HG03060 (cell line): Measurements from ENCODE around the gene PHACTR4.
"Not testable (repeated sequence)": the region's sequence is repeated elsewhere in the genome, so short reads cannot be mapped to it uniquely, and the experiment has no call there.

ENCODE experiments used
- ATAC-seq: cut with Tn5 transposase; IDR thresholded peaks from one replicate; pipeline ENCODE4 v1.9.1; 2021; ENCODE audit warnings: low read depth, moderate number of reproducible peaks; ENCODE audit not compliant: unreplicated experiment

PHACTR4 gene

DNA sequence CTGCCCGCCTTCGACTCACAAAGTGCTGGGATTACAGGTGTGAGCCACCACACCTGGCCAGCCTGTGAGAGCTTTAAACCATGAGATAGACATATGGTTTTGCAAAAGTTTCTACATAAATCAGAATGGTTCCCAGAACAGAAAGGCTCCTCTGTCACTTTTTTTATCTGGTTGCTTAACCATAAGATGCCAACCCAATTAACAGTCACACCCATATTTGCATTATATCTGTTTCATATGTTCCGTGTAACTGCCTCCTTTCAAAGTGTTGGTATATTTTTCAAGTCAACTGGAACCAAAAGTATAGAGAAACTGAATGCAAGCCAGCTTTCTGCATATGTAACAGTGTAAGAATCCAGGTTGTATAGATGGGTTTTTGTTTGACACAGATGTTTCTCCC lies 112.6 kb downstream of the PHACTR4 start:
- no peak for ATAC-seq

DNA sequence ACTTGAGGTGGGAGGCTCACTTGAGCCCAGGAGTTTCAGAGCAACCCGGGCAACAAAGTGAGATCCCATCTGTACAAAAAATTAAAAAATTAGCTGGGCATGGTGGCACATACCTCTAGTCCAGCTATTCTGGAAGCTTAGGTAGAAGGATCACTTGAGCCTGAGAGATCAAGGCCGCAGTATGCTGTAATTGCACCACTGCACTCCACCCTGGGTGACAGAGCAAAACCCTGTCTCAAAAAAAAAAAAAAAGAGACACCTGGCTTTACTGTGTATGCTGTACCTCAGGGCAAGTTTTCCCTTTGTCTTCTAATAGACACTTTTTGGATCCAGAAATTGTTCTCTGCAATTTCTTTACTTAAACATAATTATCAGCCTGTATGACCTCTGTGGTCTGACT lies 113.2 kb downstream of the PHACTR4 start:
- ATAC-seq = no peak

DNA sequence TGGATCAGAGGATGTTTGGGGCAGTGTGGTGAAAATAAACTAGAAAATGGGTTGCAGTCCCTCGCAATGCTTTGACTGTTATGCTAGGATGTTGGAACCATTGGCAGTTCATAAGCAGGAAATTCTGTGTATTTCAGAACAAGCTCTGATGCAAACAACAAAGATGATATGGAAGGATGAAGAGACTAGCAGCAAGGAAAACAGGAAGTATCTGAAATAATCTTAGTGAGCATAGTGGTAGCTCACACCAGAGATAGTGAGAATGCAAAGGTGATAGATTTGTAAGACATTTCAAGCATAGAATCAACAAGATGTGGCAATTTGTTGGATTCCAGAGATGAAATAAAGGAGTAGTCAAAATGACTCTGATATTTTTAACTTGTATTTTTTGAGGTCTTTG lies 125.2 kb downstream of the PHACTR4 start:
- ATAC-seq = no peak

DNA sequence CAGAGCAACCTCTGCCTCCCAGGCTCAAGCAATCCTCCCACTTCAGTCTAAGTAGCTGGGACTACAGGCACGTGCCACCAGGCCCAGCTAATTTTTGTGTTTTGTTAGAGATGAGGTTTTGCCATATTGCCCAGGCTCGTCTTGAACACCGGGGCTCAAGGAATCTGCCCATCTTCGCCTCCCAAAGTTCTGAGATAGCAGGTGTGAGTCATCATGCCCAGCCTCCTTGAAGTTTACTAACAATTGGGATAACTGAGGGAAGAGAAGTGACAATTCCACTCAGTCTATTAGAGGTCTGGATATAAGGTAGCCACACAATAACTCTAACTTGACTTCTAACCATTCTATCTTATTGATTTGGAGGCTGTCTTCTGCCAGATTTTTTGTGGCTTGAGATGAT lies 130.0 kb downstream of the PHACTR4 start:
- no peak for ATAC-seq

DNA sequence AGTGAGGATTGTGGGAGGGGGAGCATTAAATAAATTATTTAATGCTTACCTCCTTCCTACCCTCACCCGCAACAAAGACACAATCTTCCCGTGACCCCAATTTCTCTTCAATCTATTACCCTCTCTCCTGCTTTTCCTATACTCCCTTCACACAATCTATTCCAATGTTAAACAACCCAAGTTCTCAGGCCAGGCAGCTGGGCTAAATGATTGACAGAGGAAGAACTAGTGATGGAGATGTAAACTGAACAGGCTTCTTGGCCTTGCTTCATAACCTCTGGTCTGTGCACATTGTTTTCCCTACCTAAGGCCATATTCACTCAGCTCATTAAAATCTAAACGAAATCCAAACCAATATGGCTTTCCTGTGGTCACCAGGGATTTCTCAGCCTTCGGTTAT lies 132.4 kb downstream of the PHACTR4 start:
- ATAC-seq = no peak

DNA sequence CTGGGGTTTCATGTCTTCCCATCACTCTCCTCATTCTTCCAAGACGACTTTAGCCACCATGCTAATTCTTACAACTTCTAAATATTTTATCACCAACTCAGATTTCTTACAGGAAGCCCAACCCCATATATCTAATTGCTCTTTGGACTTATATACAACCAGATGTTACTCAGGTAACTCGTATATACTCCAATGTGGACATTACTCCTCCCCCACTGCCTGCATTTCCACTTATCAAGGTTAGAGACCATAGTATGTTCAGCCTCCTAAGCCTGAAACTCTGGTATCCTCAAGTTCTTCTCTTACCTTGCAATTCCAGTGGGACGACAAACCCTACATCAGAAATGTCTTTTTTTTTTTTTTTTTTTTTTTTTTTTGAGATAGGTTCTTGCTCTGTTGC lies 133.6 kb downstream of the PHACTR4 start:
- no peak for ATAC-seq

DNA sequence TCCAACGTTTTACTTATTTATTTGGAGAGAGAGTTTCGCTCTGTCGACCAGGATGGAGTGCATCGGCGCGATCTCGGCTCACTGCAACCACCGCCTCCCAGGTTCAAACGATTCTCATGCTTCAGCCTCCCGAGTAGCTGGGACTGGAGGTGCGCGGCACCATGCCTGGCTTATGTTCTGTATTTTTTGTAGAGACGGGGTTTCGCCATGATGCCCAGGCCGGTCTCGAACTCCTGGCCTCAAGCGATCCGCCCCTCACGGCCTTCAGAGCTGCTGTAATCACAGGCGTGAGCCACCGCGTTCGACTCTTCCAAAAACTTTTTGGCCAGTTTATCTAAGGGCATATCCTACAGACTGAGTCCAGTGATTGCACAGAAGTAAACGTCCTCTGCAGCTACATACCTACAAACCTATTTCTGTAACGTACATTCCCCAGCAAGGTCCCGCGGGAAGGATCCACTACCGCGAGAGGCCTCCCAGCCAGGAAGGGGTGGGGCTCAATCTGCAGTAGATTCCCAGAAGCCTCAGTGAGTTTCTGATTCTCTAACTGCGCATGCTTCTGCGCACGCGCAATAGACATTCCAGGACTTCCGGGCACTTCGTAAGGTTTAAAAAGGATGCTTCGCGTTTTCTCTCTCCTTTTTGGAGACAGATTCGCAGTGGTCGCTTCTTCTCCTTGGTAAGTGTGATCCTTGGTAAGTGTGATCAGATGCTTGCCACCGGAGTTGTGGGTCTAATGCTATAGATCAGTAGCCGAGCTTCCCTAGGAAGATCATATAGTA lies 136.1 kb downstream of the PHACTR4 start, which contains the start of gene RCC1:
RCC1 (plus strand) TSS at position 638 of the 782 bp plus-strand sequence. CDS start 23,824 bp downstream, outside the sequence.
- ATAC-seq = peak; percentile 47

DNA sequence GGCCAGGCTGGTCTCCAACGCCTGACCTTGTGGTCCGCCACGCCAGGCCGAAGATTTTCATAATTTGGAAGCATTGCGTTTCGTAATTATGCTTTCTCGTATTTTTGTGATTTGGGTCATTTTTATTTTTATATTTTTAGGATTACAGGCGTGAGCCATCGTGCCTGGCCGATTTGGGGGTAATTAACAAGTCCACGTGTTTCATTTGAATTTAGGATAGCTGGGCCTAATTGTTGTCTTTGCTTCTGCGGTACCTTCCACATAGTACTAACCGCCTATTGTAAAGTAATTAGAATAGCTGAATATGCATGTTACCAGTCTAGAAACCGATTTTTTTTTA lies 137.3 kb downstream of the PHACTR4 start:
- no peak for ATAC-seq

DNA sequence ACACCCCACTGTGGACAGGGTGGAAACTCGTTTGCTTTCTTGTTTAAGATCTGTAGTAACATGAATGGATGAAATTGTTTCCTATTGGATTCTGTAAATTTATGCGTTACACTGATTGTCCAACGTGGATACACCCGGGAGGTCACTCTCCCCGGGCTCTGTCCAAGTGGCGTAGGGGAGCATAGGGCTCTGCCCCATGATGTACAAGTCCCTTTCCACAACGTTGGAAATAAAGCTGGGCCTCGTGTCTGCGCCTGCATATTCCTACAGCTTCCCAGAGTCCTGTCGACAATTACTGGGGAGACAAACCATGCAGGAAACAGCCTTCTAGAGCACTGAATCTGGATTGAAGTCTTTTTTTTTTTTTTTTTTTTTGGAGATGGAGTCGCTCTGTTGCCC lies 137.7 kb downstream of the PHACTR4 start:
- ATAC-seq = no peak

DNA sequence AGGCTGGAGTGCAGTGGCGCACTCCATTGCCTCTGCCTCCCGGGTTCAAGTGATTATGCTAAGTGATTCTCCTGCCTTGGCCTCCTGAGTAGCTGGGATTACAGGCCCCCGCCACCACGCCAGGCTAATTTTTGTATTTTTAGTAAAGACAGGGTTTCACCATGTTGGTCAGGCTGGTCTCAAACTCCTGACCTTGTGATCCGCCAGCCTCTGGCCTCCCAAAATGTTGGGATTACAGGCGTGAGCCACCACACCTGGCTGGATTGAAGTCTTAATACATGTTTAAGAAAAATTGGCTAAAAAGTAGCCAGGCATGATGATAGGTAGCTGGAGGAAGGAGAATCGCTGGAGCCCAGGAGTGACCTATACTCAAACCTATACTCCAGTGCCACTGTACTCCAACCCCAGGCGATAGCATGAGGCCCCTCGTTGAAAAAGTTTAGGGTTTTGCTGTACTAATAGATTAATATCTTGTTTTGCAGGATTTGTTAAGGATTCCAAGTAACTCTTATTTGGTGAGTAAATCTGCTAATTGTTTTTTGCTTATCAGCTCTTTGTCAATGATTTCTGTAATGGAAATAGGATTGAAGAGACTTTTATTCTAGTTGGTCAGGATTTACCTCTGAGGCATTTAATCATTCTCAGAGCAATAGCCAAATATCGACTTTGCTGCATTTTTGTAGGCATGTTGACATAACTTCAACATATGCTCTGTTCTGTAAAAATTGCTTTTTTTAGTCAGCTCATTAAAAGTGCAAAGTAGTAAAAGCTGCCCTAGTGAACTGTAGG lies 138.3 kb downstream of the PHACTR4 start:
- no peak for ATAC-seq

DNA sequence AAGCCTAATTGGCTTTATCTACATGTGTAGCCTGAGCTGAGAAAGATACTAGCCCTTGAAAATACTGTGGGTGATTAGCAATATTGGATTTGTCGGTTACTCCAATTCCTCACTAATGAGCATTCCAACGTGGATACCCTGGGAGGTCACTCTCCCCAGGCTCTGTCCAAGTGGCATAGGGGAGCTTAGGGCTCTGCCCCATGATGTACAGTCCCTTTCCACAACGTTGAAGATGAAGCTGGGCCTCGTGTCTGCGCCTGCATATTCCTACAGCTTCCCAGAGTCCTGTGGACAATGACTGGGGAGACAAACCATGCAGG lies 138.9 kb downstream of the PHACTR4 start:
- ATAC-seq = no peak

DNA sequence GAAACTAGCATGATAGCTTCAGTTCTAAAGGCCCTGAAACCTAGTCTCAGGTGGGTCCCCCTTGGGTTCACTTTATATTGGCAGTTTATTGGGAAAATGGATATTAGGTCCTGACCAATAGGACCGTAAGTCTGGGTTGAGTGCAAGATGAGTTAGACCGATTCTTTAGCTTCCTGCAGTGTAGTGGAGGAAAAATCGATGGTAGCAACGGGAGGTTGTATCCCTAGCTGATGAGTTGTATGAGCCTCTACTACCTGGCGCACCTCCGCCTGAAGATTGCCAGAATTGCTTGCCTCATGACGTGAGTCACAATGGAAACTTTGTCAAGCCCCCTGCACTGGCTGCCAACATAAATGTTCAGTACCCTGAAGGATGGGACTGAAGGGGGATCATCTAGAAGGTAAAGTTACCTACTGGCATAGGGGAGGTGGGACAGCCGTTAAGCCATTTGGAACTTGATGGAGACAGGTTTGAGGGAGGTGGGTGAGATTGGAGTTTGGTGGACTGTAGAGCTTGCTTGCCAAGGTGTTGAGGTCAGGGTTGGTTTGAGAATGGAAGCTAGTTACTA lies 140.2 kb downstream of the PHACTR4 start:
- no peak for ATAC-seq

DNA sequence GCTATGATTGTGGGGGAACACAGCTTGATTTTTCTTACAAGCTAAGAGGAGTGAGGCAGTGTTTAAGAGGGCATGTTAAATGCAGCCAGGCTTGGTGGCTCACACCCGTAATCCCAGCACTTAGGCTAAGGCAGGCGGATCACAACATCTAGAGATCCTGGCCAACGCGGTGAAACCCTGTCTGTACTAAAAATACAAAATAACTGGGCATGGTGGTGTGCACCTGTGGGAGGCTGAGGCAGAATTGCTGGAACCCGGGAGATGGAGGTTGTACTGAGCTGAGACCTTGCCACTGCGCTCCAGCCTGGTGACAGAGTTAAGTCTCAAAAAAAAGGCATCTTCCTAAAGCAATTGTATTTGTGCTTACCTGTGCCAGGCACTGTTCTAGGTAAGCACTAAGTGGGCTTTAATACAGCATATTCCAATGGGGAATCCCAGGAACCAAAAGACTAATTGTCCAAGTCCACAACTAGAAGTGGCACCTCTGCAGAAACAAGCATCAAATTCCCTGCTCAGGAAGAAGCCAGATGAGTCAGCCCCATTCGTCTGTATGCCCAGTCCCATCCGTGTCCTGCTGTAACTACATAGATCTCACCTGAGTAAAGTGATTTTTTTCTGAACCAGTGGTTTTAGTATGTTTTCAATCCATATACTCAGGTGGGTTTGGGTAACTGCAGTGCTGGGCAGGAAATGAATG lies 140.9 kb downstream of the PHACTR4 start:
- no peak for ATAC-seq

DNA sequence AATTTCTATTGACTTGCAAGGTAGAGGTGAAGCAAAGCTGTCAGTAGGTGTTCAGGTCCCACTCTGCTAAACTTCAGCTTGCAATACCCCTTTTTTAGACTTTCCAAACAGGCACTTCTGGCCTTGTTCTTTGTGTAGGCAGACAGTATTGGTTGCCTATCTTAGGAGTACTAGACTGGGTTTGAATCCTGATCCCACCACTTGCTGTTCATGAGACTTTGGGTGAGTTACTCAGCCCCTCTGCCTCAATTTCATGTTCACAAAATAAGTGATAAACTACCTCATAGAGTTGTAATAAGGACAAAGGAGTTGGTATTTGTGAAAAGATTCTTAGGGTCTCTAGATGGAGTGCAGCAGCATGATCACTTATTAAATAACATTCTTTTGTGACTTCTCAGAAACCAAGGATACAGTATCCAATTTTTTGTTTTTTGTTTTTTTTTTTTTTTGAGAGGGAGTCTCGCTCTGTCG lies 141.5 kb downstream of the PHACTR4 start:
- ATAC-seq = no peak

DNA sequence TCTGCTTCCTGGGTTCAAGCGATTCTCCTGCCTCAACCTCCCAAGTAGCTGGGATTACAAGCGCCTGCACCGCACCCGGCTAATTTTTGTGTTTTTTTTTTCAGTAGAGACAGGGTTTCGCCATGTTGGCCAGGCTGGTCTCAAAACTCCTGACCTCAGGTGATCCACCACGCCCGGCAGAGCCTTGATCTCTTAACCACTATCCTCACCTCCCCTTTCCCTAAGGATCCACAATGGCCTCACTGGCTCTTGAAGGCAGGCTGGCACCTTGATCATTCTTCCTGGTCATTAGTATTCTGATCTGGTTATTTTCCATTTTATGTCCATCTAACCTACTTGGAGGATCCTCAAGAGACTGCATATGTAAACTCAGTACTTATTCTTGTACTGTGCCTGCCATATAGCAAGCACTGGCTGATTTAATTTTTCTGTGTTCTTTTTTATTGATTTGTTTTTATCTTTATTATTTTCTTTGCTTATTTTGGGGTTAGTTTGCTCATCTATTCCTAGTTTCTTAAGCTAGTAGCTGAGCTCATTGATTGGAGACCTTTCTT lies 142.6 kb downstream of the PHACTR4 start:
- no peak for ATAC-seq

DNA sequence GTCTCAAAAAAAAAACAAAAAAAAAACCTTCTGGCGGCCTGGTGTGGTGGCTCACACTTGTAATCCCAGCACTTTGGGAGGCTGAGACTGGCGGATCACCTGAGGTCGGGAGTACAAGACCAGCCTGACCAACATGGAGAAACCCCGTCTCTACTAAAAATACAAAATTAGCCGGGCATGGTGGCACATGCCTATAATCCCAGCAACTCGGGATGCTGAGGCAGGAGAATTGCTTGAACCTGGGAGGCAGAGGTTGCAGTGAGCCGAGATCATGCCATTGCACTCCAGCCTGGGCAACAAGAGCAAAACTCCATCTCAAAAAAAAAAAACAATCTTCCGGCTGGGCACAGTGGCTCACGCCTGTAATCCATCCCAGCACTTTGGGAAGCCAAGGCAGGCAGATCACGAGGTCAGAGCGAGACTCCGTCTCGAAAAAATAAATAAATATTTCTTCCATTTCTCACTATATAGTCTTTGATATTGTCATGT lies 144.9 kb downstream of the PHACTR4 start:
- not testable (repeated sequence) for ATAC-seq

DNA sequence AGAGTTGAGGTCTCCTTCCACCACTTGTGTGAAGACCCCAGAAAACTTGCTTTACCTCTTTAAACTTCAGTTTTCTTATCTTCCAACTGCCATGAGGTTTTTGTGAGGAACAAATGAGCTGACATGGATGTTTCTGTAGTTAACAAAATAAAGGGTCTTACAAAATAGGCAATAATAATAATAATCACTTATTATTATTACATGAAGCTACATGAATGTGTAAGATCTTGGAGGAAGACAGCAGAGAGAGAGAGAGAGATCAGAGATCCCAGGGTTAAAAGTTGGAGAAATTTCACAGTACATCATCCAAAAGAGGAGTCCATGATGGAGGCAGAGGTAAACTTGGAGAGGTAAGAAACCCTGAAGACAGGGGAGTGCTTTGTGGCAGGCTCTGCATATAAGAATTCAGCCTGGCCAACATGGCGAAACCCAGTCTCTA lies 147.0 kb downstream of the PHACTR4 start:
- ATAC-seq = no peak

DNA sequence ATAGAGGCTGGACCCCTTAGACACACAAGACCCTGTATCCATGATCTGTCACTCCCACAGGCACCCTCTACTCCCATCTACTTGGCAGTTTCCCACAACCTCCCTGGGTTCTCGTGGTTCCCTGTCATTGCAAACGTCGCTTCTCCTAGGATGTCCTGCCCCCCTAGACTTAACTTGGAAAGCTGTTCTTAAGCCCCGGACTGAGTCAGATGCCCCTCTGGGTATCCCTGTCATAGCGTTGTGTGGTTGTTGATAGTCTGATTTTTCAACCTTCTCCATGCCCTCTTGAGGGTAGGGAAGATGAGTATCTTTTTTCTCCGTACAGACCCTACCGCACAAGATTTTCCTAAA lies 148.1 kb downstream of the PHACTR4 start:
- ATAC-seq = no peak

DNA sequence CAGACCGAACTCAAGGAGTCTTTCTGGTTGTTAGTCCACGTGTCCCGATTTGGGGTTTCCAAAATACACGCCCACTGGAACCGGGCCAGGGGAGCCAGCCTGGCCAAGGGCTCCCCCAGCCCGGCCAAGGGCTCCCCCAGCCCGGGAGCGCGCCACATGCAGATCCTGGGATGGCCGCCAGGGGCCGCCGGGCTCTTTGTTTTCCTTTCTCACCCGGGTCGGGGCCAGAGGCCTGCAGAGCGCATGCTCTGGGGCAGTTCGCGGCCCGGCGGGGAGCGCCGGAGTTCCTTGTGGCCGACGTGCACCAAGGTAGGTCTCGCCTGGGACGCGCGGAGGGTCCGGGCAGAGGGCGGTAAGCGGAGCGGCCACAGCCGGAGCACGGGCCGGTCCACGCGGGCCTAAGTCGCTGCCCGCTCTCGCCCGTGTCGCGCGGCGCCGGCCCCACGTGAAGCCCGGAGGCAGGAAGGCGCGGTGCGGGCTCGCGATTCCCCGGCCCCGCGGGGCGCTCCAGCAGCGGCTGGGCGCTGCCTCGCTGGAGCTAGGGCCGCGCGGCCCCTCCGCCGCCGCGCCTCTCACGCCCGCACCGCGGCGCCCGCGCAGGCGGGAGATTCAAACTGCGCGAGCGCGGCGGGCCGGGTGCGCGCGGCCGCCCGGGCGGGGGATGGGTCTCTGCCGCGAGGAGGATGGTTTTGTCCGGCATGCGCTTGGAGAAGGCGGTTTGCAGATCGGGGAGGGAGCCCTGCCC lies 148.6 kb downstream of the PHACTR4 start:
- ATAC-seq = peak; percentile 61

DNA sequence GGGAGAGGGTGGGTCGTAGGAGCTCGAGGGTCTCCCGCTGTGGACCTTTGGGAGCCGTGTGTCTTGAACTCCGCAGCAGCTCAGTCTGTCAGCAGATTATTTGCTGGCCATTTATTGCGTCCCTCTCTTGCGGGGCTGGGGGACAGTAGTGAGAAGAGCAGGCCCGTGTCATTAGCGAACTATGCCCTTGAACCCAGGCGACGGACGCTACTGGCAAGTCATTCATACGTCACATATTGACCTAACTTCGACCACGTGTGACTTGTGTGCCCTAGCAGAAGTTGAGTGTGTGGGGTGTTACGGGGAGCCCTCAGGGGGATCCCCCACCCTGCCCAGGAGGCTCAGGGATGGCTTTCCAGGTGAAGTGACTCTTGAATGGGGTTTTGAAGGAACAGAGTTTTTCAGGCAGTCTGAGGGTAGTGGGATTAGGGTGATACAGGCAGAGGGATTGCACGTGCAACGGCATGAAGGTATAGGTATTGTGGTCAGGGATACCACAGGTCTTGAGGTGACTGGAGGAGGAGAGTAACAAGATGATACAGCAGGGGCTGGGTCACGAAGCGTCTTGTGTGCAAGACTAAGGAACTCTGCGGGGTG lies 149.3 kb downstream of the PHACTR4 start:
- no peak for ATAC-seq
